Esophagus squamous epithelium (tissue), 4 donors: Measurements from ENCODE around the gene NANOS2.

Experiments used
- POLR2A ChIP-seq, 4 donors: fragments of 450-650 bp; IDR thresholded peaks; one replicate each; pipeline ENCODE4 v1.6.1; 2017; ENCODE audit warnings: antibody characterized with exemption in 4 of 4, mild to moderate bottlenecking in 4 of 4, moderate library complexity in 3 of 4
- TF ChIP-seq, protein P1 (sequence below), 6 experiments: fragments of 450-650 bp in 4 of 6; fragments of 200-600 bp in 2 of 6; sonication (generic) in 2 of 6; IDR thresholded peaks; one replicate each; pipeline ENCODE4 v1.5.1; 2016 to 2019; ENCODE audit warnings: antibody characterized with exemption in 6 of 6, mild to moderate bottlenecking in 4 of 6, moderate library complexity in 4 of 6

DNA sequence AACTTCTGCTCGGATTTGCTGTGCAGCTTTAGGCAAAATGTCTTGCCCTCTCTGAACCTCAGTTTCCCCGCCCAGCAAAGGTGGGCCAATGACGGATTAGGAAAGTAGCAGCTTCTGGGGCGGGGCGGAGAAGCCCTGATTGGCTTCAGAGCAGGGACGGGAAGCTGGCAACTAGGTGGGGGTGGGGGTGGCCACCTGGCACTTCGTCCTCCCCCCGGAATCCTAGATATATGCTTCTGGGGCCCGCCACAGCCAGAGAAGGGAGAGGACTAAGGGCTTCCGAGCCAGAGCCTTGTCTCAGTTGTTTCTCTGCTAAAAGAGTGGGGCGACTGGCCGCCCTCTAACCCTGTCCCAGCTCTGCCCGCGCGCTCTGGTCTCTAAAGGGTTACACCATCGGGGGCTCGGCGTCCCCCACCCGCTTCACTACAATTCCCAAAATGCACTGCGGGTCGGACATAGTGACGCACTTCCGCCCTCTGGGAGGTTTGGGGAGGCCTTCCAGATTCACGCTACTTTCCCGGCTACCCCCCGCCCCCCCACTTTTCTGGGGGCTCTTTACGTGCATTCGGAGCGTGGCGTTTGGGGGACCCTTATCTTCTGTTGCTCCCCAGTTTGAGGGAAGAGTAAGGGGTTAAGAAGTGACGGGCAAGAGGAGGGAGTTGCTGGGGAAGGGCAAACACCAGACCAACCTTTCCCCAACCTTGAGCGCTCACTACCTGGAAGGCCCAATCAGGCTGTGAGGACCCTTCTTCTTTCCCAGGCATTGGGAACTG, 28.0 kb downstream of the NANOS2 start:
- TF ChIP-seq, protein P1, sequence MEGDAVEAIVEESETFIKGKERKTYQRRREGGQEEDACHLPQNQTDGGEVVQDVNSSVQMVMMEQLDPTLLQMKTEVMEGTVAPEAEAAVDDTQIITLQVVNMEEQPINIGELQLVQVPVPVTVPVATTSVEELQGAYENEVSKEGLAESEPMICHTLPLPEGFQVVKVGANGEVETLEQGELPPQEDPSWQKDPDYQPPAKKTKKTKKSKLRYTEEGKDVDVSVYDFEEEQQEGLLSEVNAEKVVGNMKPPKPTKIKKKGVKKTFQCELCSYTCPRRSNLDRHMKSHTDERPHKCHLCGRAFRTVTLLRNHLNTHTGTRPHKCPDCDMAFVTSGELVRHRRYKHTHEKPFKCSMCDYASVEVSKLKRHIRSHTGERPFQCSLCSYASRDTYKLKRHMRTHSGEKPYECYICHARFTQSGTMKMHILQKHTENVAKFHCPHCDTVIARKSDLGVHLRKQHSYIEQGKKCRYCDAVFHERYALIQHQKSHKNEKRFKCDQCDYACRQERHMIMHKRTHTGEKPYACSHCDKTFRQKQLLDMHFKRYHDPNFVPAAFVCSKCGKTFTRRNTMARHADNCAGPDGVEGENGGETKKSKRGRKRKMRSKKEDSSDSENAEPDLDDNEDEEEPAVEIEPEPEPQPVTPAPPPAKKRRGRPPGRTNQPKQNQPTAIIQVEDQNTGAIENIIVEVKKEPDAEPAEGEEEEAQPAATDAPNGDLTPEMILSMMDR (IDR thresholded peaks at IDR 0.05): peak in 1 of 6 experiments; percentile 24
- TF ChIP-seq POLR2A (IDR thresholded peaks at IDR 0.05): peak in 2 of 4 donors; percentile 23 to 66
